NT2/D1 (cell line): ENCODE data around the gene FHDC1.

Experiments used
- DNase-seq: peaks from one replicate; pipeline ENCODE4 v3.0.0-alpha.2; 2011; ENCODE audit warnings: low read depth, low spot score
- H3K27me3 ChIP-seq: 2 replicates; pipeline ENCODE4 v1.6.0; 2011; ENCODE audit warnings: mild to moderate bottlenecking; ENCODE audit not compliant: insufficient read length, insufficient read depth
- H3K36me3 ChIP-seq: 2 replicates; pipeline ENCODE4 v1.6.1; 2011; ENCODE audit warnings: mild to moderate bottlenecking, low read length, mixed read lengths; ENCODE audit not compliant: insufficient read depth, insufficient read length
- H3K4me1 ChIP-seq: 2 replicates; pipeline ENCODE4 v1.5.1; 2011; ENCODE audit not compliant: insufficient read depth, insufficient read length
- H3K4me3 ChIP-seq: 2 replicates; pipeline ENCODE4 v1.5.1; 2011; ENCODE audit warnings: low read depth; ENCODE audit not compliant: insufficient read length
- H3K9ac ChIP-seq: 2 replicates; pipeline ENCODE4 v1.6.0; 2011; ENCODE audit warnings: low read depth; ENCODE audit not compliant: insufficient read length
- H3K9me3 ChIP-seq: 2 replicates; pipeline ENCODE4 v1.5.1; 2011; ENCODE audit warnings: mild to moderate bottlenecking, low read length; ENCODE audit not compliant: insufficient read depth
- SUZ12 ChIP-seq: IDR thresholded peaks from 2 replicates; pipeline ENCODE4 v1.6.1; 2011; ENCODE audit not compliant: insufficient read length, insufficient read depth; ENCODE audit errors: extremely low read depth
- YY1 ChIP-seq: IDR thresholded peaks from 2 replicates; pipeline ENCODE4 v1.6.1; 2011; ENCODE audit not compliant: insufficient read length, insufficient read depth
- ZNF274 ChIP-seq: IDR thresholded peaks from 2 replicates; pipeline ENCODE4 v1.6.1; 2011; ENCODE audit warnings: mild to moderate bottlenecking, low read depth, low read length

FHDC1 gene

GRCh38 chr4:152942346-152942745, 6.2 kb downstream of the FHDC1 start:
- no peak for DNase-seq
- H3K9me3 ChIP-seq: no peaks in the 10 kb centered on the region
- H3K36me3 ChIP-seq: peaks cover 4% of the 10 kb centered on the region
- no peak overlapping the region for H3K9ac ChIP-seq
- no peak overlapping the region for H3K4me3 ChIP-seq
- TF ChIP-seq ZNF274 (no peak), YY1 (no peak), SUZ12 (no peak)
- no peaks in the 10 kb centered on the region for H3K4me1 ChIP-seq
- peaks cover 18% of the 10 kb centered on the region for H3K27me3 ChIP-seq

DNA sequence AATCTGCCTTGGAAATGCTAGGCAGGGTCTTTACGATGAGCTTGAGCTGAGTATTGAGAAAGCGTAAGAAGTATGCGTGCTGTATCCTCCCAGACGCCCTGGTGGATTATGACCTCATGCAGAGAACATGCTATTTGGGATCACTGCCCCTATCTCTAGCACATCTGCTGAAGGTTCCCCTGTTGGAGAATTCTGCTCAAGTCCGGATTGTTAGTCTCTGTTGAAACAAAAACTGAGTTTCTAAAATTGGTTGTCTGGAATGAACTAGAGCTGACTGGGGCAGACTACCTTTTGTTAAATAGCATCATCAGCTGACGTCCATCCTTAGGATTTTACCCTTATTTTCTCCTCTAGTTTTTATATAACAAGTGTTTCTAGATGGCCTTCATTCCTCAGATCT, 7.5 kb downstream of the FHDC1 start:
- DNase-seq: no peak
- Histone ChIP-seq H3K4me1 (no peaks in the 10 kb centered on the region), H3K9ac (no peak overlapping the region), H3K27me3 (peaks cover 5% of the 10 kb centered on the region), H3K4me3 (no peak overlapping the region), H3K9me3 (no peaks in the 10 kb centered on the region), H3K36me3 (peaks cover 4% of the 10 kb centered on the region)
- TF ChIP-seq ZNF274 (no peak), YY1 (no peak), SUZ12 (no peak)

GRCh38 chr4:152944666-152945320, 8.7 kb downstream of the FHDC1 start:
- TF ChIP-seq ZNF274 (no peak), YY1 (no peak), SUZ12 (no peak)
- no peak overlapping the region for H3K4me3 ChIP-seq
- no peaks in the 10 kb centered on the region for H3K4me1 ChIP-seq
- no peak overlapping the region for H3K9ac ChIP-seq
- peaks cover 4% of the 10 kb centered on the region for H3K36me3 ChIP-seq
- no peak for DNase-seq
- H3K27me3 ChIP-seq: no peaks in the 10 kb centered on the region
- no peaks in the 10 kb centered on the region for H3K9me3 ChIP-seq

DNA sequence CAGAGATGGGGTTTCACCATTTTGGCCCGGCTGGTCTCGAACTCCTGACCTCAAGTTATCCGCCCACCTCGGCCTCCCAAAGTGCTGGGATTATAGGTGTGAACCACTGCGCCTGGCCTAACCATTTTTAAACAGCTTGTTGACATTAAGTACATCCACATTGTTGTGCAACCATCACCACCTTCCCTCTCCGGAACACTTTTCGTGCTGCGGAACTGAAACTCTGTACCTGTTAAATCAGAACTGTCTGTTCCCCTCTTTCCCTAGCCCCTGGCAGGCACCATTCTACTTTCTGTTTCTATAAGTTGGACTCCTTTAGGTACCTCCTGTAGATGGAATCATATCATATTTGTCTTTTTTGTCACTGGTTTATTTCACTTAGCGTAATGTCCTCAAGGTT, 9.5 kb downstream of the FHDC1 start:
- no peak for DNase-seq
- TF ChIP-seq YY1 (no peak), ZNF274 (no peak), SUZ12 (no peak)
- Histone ChIP-seq H3K27me3 (no peaks in the 10 kb centered on the region), H3K36me3 (peaks cover 4% of the 10 kb centered on the region), H3K4me1 (no peaks in the 10 kb centered on the region), H3K9ac (no peak overlapping the region), H3K4me3 (no peak overlapping the region), H3K9me3 (no peaks in the 10 kb centered on the region)

- no peak for TF ChIP-seq SUZ12
- no peak for TF ChIP-seq ZNF274
- no peak for TF ChIP-seq YY1
- no peaks in the 10 kb centered on the region for H3K27me3 ChIP-seq
- peaks cover 4% of the 10 kb centered on the region for H3K36me3 ChIP-seq
- H3K9ac ChIP-seq: no peak overlapping the region
- no peaks in the 10 kb centered on the region for H3K4me1 ChIP-seq
- no peak overlapping the region for H3K4me3 ChIP-seq
- DNase-seq: no peak
- no peaks in the 10 kb centered on the region for H3K9me3 ChIP-seq
Measured at GRCh38 chr4:152946446-152946845, 10.3 kb downstream of the FHDC1 start.

DNA sequence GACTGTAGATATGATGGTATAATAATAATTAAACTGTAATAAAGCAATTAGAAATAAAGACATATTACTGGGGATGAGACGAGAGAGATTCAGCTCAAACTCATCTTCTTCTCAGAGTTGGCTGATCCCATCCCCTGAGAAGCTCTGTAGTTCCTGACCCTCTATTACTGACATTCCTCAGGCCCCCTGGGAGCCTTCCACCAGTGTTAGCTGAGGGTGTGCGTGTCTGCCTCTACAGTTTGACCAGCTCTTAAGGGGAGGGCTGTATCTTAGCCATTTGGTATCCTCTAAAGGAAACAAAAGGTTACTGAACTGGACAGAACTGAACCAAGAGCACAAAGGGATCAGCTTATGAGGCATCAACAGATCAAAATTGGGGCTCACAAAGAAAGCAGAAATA, 11.2 kb downstream of the FHDC1 start:
- Histone ChIP-seq H3K4me1 (no peaks in the 10 kb centered on the region), H3K36me3 (peaks cover 4% of the 10 kb centered on the region), H3K27me3 (no peaks in the 10 kb centered on the region), H3K9ac (no peak overlapping the region), H3K4me3 (no peak overlapping the region), H3K9me3 (no peaks in the 10 kb centered on the region)
- DNase-seq: no peak
- TF ChIP-seq SUZ12: no peak

DNA sequence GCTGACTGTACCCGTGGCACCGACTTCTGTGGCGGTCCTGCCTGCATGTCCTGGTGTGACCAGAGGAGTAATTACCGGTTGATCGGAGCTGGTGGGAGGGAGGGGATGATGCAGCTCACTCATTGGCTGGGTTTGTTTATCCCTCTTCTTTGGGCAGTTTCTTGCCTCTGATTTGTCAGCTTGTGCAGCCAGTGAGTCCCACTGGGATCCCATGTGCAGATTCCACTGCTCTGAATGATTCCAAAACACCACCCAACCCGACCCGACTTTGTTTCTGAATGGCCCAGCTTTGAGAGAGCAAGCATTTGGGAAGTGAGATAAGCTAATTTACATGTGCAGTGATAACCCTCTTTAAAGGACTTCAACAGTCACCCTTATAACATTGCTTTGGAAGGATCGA, 13.8 kb downstream of the FHDC1 start:
- Histone ChIP-seq H3K9me3 (no peaks in the 10 kb centered on the region), H3K9ac (no peak overlapping the region), H3K4me1 (no peaks in the 10 kb centered on the region), H3K4me3 (no peak overlapping the region), H3K27me3 (no peaks in the 10 kb centered on the region), H3K36me3 (no peaks in the 10 kb centered on the region)
- TF ChIP-seq SUZ12: no peak
- no peak for TF ChIP-seq YY1
- TF ChIP-seq ZNF274: no peak
- DNase-seq: no peak
